Esophagus muscularis mucosa (tissue), 4 donors: Measurements from ENCODE around the gene EFCAB8.

Source experiments
- EP300 ChIP-seq: sonication (generic); formaldehyde crosslinking; IDR thresholded peaks from one replicate; pipeline ENCODE4 v1.6.1; 2017; ENCODE audit warnings: antibody characterized with exemption
- POLR2A ChIP-seq: fragments of 450-650 bp; IDR thresholded peaks from one replicate; pipeline ENCODE4 v1.6.1; 2017; ENCODE audit warnings: antibody characterized with exemption, moderate library complexity, mild to moderate bottlenecking, low read depth
- POLR2AphosphoS5 ChIP-seq, 2 donors: sonication (generic); formaldehyde crosslinking; IDR thresholded peaks; one replicate each; pipeline ENCODE4 v1.6.1; 2017; ENCODE audit warnings: antibody characterized with exemption in 2 of 2
- TF ChIP-seq, protein P1 (sequence below), 3 experiments: fragments of 200-600 bp in 2 of 3; fragments of 450-650 bp in 1 of 3; sonication (generic) in 2 of 3; IDR thresholded peaks; one replicate each; pipeline ENCODE4 v1.5.1; 2017 to 2019; ENCODE audit warnings: antibody characterized with exemption in 3 of 3, mild to moderate bottlenecking in 2 of 3, moderate library complexity in 1 of 3

DNA sequence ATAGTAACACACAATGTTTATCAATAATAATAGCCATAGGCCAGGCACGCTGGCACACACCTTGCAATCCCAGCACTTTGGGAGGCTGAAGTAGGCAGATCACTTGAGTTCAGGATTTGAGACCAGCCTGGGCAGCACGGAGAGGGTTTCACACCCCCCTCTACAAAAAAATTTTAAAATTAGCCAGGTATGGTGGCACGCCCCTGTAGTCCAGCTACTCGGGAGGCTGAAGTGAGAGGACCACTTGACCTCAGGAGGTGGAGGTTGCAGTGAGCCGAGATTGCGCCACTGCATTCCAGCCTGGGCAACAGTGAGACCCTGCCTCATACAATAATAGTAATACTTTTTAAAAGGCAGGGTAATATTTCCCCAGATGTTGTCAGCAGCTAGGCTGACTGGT is 46.8 kb upstream of the EFCAB8 start:
- TF ChIP-seq EP300 (no peak), POLR2A (no peak), POLR2AphosphoS5 (IDR thresholded peaks at IDR 0.05) (no peak)
- TF ChIP-seq, protein P1, sequence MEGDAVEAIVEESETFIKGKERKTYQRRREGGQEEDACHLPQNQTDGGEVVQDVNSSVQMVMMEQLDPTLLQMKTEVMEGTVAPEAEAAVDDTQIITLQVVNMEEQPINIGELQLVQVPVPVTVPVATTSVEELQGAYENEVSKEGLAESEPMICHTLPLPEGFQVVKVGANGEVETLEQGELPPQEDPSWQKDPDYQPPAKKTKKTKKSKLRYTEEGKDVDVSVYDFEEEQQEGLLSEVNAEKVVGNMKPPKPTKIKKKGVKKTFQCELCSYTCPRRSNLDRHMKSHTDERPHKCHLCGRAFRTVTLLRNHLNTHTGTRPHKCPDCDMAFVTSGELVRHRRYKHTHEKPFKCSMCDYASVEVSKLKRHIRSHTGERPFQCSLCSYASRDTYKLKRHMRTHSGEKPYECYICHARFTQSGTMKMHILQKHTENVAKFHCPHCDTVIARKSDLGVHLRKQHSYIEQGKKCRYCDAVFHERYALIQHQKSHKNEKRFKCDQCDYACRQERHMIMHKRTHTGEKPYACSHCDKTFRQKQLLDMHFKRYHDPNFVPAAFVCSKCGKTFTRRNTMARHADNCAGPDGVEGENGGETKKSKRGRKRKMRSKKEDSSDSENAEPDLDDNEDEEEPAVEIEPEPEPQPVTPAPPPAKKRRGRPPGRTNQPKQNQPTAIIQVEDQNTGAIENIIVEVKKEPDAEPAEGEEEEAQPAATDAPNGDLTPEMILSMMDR (IDR thresholded peaks at IDR 0.05) = no peak
